Stimulated activated CD8-positive, alpha-beta memory T cell treated with anti-CD3 and anti-CD28 coated beads, Interleukin-7, amount 100 ng/mL, for 4 hours (primary cell): Measurements from ENCODE around the gene NAV2.

Source experiments
- DNase-seq, 2 donors: peaks; one replicate each; pipeline ENCODE4 v3.0.0-alpha.2; 2020; ENCODE audit warnings: low read depth in 2 of 2

NAV2 gene

GRCh38 chr11:19746086-19746485, 33.4 kb downstream of the NAV2 start:
- no peak for DNase-seq

GRCh38 chr11:19747634-19748033, 35.0 kb downstream of the NAV2 start:
- DNase-seq: no peak

DNA sequence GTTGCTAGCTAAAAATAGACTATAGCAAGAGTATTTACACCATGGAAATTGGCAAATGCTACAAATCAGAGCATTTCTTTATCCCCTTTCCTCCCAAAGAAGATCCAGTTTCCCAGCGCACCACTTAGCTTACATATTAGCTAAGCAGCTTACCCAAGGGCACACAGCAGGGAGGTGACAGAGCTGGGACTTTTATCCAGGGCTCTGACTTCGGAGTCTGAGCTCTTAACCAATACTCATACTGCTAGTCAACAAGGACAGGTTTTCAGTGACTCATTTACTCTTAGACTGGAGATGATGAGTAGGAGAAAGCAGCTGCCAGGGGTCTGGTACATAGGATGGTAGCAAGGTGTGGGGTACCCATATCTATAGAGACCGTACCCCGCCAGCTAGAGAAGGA, 38.4 kb downstream of the NAV2 start:
- DNase-seq: no peak

DNA sequence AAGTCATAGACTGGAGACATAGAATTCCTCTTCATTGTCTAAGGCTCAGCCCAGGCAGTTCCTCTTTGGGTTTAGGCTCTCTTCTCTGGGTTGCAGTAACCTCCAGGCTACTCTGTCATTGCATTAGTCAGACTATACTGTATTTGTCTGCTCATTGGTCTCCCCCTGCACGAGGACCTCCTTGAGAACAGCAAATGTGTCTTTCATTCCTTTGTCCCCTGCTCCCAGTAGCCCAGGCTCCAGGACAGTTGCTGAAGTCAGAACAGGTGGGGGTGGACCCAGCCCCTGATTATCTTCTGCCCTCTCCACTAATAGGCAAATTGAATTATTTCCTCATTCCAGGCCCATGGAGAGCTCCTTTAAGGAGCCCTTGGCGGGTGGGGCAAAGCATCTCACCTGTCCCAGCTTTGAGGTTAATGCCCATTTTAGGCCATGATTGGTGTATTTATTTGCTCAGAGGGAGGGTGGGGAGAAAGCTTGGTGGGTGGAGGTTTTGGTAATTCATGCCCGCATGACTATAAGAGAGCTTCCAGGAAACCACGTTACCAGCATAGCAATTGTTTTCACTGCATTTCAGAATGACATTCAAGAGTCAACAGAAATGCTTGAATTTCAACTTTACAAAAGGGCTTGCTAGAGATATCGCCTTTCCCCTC, 40.9 kb downstream of the NAV2 start:
- no peak for DNase-seq

DNA sequence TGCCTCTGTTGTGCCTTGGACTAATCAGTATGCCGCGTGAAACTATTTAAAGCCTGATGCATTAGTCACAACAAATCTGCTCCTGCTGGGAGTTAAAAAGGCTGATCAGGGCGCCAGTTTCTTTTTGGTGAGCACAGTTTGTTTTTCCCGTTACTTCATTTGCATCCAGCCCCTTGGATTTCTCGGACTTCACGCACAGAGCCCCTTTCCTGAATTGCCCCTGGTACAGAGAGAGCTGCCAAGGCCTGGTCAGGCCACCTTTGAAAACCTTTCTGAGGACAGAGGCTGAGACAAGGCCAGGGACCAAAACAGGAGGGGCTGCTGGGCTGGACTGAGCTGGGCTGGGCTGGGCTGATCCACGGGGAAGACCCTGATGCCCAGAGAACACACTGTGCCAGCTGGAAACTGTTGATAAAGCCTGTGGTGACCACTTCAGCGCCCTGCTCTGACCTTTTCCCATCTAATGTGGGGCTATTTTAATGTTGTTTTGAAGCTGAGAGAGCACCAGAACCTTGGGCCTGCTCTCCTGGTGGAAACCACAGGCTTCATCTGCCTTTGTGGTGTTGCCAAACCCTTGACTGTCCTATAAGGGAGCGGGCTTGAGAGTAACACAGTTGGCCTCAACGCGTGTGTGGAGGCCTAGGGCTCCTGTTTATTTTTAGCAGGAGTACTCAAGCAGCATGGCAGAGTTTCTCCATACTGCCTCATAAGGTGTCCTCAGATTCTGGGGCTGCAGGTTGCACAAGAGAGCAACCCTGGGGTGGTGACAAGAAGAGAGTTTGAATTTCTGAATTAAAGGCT, 44.2 kb downstream of the NAV2 start:
- no peak for DNase-seq

DNA sequence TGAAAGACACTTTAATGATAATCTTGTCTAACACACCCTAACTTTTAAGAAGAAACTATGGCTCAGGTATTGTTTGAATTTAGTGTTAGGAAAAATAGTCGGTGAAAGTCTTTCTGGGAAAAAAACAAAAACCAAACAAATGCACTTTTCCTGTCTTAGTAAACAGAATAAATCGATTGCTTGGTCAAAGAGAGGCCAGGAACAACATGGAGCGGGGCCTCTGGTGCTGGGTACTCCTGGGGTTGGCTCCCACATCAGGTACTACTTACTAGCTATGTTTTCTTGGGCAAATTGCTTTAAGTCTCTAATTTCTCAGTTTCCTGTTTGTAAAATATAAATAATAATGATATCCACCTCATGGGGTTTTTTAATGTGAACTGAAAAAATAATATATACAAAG, 46.8 kb downstream of the NAV2 start:
- no peak for DNase-seq

GRCh38 chr11:19762266-19762665, 49.6 kb downstream of the NAV2 start:
- no peak for DNase-seq

GRCh38 chr11:19763330-19763729, 50.7 kb downstream of the NAV2 start:
- DNase-seq: no peak

- DNase-seq: no peak
Measured at GRCh38 chr11:19766206-19766605, 53.6 kb downstream of the NAV2 start.

GRCh38 chr11:19766810-19767209, 54.2 kb downstream of the NAV2 start:
- no peak for DNase-seq

- no peak for DNase-seq
Measured at GRCh38 chr11:19767627-19768151, 55.1 kb downstream of the NAV2 start.

GRCh38 chr11:19768197-19768596, 55.6 kb downstream of the NAV2 start:
- no peak for DNase-seq

- no peak for DNase-seq
Measured at GRCh38 chr11:19768815-19769214, 56.2 kb downstream of the NAV2 start.

- DNase-seq: no peak
Measured at GRCh38 chr11:19769820-19770219, 57.2 kb downstream of the NAV2 start.

DNA sequence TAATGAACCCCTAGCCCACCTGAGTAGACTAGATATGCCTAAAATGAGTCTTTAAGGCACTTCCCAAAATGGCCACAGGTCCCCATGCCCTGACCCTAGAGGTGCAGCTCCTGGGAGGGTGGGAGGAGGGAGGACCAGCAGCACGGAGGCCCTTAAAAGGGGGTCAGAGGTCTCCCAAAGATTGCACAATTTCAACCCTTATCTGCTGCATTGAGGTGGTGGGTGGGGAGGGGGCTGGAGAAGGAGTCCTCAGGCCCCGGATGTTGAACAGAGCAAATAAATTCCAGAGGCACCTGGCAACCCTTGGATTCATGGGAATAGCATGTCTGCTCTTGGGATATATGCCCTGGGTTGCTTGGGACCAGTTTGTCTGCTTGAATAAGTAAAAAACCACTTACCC, 57.6 kb downstream of the NAV2 start:
- DNase-seq: no peak

DNA sequence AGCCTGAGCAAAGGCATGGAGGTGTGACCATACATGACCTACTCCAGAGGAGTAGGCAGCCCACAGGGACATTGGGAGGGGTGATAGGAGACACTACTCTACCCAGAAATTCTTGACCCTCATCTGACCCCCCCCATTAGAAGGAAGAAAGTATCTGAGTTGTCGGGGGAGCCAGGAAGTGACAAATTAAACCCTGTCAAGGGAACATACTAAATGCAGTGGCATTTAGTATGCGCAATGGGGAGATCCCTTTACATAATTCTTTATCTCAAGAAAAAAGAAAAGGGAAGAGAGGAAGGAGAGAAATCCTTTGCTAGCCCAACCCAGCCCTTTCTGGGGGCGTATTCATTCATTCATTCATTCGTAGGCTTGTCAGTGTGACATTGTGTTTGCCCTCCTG, 58.8 kb downstream of the NAV2 start:
- DNase-seq: no peak

DNA sequence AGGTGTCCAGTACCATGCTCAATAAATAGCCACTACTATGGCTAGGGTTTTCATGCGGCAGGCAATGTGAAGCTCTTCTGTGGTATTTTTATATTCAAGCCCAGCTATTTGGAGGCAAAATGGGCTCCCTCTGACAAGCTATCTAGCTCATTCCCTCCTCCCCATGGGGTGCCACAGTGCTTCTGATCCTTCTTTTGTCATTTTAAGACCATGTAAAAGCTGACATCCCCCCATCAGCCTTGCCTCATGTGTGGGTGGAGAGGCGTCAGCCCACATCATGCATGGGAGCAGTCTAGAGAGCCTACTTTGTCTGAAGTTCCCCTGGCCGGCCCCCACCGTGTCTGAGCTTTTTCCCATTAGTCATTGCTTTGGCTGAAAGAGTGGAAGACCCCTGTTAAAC, 59.8 kb downstream of the NAV2 start:
- no peak for DNase-seq

DNA sequence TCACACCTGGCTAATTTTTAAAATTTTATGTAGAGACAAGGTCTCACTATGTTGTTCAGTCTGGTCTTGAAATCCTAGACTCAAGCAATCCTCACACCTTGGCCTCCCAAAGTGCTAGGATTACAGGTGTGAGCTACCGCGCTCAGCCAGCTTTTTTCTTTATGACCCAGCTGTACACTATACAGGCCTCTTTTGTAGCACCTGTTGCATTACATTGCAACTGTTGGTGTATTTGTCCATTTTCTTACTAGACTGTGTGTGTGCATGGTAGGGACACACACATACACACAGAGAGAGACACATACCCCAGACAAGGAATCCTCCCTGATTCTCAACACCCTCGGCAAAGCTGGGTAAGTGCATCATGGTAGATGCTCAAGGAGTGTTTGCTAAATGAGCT, 61.7 kb downstream of the NAV2 start:
- DNase-seq: no peak

DNA sequence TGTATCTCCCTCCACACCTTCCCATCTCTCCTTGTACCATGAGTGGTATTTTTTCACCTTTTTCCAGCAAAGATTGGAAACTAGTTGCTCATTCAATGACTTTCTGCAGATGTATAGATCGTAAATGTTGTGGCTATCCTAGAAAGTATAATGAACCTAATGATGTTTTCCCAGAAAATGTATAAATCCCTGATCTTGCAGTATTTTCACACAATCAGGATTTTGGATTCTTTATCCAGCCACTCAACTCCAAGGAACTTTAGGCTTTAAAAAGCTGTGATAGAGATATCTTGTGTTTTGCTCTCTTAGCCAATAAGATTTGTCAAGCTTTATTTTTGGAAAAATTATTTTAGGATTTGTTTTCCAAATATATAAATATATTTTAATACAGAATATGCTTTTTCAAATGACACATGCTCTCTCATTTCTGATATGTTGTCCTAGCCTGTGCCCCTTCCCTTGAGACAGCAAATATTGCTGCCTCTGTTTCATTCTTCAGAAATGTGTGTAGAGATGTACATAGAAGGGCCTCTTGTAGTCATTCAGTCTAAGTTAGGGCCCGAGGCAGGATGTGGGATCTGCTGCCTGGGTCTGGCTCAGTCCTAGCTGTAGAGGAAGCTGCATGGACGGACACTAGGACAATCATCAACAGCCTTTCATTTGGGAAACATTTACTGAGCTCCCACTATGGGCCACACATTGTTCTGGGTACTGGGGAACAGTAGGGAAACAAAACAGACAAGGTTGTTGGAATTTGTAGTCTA, 62.4 kb downstream of the NAV2 start:
- no peak for DNase-seq

DNA sequence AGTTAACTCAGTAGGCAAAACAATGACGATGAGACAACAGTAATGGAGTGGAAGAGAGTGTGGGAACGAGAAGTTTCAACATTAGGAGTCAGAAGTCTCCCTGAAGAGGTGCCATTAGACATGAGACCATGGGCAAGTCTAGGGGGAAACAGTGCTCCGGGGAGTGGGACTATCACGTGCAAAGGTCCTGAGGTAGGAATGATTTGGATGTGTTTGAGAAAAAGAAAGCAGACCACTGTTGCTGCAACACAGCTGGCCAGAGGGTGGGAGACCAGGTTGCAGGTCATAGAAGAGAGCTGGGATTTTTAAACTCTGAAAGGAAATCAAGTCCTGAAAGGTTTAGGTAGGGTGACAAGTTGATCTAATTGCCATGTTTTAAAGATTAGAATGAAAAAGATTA, 63.0 kb downstream of the NAV2 start:
- DNase-seq: no peak

DNA sequence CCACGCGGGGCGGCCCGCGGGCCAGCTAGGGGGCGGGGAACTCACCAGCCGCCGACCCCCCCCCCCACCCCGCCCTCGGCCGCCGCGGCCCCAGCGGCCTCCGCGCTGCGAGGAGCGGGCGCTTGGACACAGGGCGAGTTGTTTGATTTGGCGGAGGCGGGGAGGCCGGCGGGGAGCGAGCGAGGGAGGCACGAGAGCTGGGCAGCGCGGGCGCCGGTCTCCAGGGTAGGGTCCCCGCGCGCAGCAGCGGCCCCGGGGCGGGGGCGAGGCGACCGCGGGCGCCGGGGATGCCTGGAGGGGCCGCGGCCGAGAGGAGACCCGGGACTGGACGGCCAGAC, 64.4 kb downstream of the NAV2 start:
- DNase-seq: no peak

GRCh38 chr11:19777377-19778102, 64.9 kb downstream of the NAV2 start:
- no peak for DNase-seq
